ENCODE results near the gene CLIP2. TPM values are rescaled to one million over a fixed set of nuclear protein-coding genes. Genes with fewer than 3 reads are reported as not detected.
"Not testable (repeated sequence)": the region's sequence is repeated elsewhere in the genome, so short reads cannot be mapped to it uniquely, and the experiment has no call there.

CLIP2 gene
- total and polyA plus RNA-seq, 7 donors, result 20.7 to 56.4 (median 23.4) TPM

GRCh38 chr7:74417419-74417971 lies 128.3 kb downstream of the CLIP2 start:
- TF ChIP-seq CTCF (IDR thresholded peaks at IDR 0.05) (peak; percentile 93 to 97 (median 96)), EP300 (IDR thresholded peaks at IDR 0.05) (no peak), POLR2AphosphoS5 (IDR thresholded peaks at IDR 0.05) (no peak)
- 24 to 32% methylated on average over 16 of the region's 16 CpGs for WGBS, 2 donors
- DNase-seq, result peak; percentile 88
- H3K27ac ChIP-seq, result no peak overlapping the region
- H3K36me3 ChIP-seq, result no peaks in the 10 kb centered on the region
- no peaks in the 10 kb centered on the region for H3K9me3 ChIP-seq
- intact Hi-C loops (cut with DNase I), result no loop called here
- H3K4me3 ChIP-seq, result no peak overlapping the region
- no peaks in the 10 kb centered on the region for H3K27me3 ChIP-seq
- peaks cover 0 to 8% (median 7%) of the 10 kb centered on the region in 4 donors for H3K4me1 ChIP-seq

GRCh38 chr7:74418076-74418475 lies 128.9 kb downstream of the CLIP2 start:
- TF ChIP-seq EP300 (IDR thresholded peaks at IDR 0.05), result no peak
- TF ChIP-seq CTCF (IDR thresholded peaks at IDR 0.05), result no peak
- no peak for TF ChIP-seq POLR2AphosphoS5 (IDR thresholded peaks at IDR 0.05)
- TF ChIP-seq POLR2A (IDR thresholded peaks at IDR 0.05), result no peak
- no peaks in the 10 kb centered on the region for H3K27me3 ChIP-seq
- H3K36me3 ChIP-seq, result no peaks in the 10 kb centered on the region
- peaks cover 0 to 8% (median 7%) of the 10 kb centered on the region in 4 donors for H3K4me1 ChIP-seq
- WGBS, 2 donors, result 77 to 80% methylated on average over 8 of the region's 8 CpGs
- no peak overlapping the region for H3K4me3 ChIP-seq
- H3K9me3 ChIP-seq, result no peaks in the 10 kb centered on the region
- DNase-seq, result no peak
- intact Hi-C loops (cut with DNase I), result no loop called here
- no peak overlapping the region for H3K27ac ChIP-seq

GRCh38 chr7:74418538-74418937 lies 129.3 kb downstream of the CLIP2 start:
- no peak for TF ChIP-seq POLR2A (IDR thresholded peaks at IDR 0.05)
- TF ChIP-seq CTCF (IDR thresholded peaks at IDR 0.05), result no peak
- TF ChIP-seq POLR2AphosphoS5 (IDR thresholded peaks at IDR 0.05), result no peak
- TF ChIP-seq EP300 (IDR thresholded peaks at IDR 0.05), result no peak
- 82 to 84% methylated on average over 10 of the region's 10 CpGs for WGBS, 2 donors
- intact Hi-C loops (cut with DNase I), result no loop called here
- no peaks in the 10 kb centered on the region for H3K27me3 ChIP-seq
- no peaks in the 10 kb centered on the region for H3K36me3 ChIP-seq
- peaks cover 0 to 8% (median 7%) of the 10 kb centered on the region in 4 donors for H3K4me1 ChIP-seq
- no peaks in the 10 kb centered on the region for H3K9me3 ChIP-seq
- no peak overlapping the region for H3K4me3 ChIP-seq
- no peak overlapping the region for H3K27ac ChIP-seq
- no peak for DNase-seq

GRCh38 chr7:74419232-74419631 lies 130.0 kb downstream of the CLIP2 start:
- H3K27me3 ChIP-seq; H3K4me1 ChIP-seq; H3K27ac ChIP-seq; DNase-seq; H3K4me3 ChIP-seq; H3K9me3 ChIP-seq; intact Hi-C loops (cut with DNase I); H3K36me3 ChIP-seq: not testable (repeated sequence)
- WGBS, 2 donors, result 49 to 61% methylated on average over 4 of the region's 4 CpGs

GRCh38 chr7:74420006-74420405 lies 130.8 kb downstream of the CLIP2 start:
- intact Hi-C loops (cut with DNase I), result loop anchor here (5.0 kb wide), 2 partner anchors 97 to 147 kb away; no protein-coding TSS in a partner anchor
- 92 to 94% methylated on average over 4 of the region's 4 CpGs for WGBS, 2 donors
- peaks cover 0 to 8% (median 7%) of the 10 kb centered on the region in 4 donors for H3K4me1 ChIP-seq
- H3K27me3 ChIP-seq, result no peaks in the 10 kb centered on the region
- no peaks in the 10 kb centered on the region for H3K9me3 ChIP-seq
- no peak for DNase-seq
- TF ChIP-seq POLR2AphosphoS5 (IDR thresholded peaks at IDR 0.05) (no peak), CTCF (IDR thresholded peaks at IDR 0.05) (no peak), EP300 (IDR thresholded peaks at IDR 0.05) (no peak), POLR2A (IDR thresholded peaks at IDR 0.05) (no peak)
- no peak overlapping the region for H3K27ac ChIP-seq
- H3K4me3 ChIP-seq, result no peak overlapping the region
- no peaks in the 10 kb centered on the region for H3K36me3 ChIP-seq

Measured in sigmoid colon (tissue), 7 donors.